ENCODE results near the gene C1orf174.
A peak's percentile ranks its signal among the peaks of the same experiment; 100 is the strongest.

C1orf174 gene

DNA sequence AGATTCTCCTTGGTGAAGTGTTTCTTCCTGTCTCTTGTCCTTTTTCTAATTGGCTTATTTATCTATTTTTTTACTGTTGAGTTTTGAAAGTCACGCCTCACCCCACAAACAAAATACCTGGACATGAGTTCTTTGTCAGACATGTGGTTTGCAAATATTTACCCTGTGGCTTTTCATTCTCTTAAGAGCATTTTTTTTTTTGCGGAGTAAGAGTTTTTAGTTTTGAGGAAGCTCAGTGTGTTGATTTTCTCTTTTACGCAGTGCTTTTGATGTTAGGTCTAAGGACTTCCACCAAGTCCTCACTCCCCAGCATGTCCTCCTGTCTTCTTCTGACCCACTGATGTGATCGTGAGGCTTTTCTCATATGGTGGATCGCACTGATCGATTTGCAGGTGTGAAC, 35.2 kb downstream of the C1orf174 start:
- DNase-seq, result no peak

DNA sequence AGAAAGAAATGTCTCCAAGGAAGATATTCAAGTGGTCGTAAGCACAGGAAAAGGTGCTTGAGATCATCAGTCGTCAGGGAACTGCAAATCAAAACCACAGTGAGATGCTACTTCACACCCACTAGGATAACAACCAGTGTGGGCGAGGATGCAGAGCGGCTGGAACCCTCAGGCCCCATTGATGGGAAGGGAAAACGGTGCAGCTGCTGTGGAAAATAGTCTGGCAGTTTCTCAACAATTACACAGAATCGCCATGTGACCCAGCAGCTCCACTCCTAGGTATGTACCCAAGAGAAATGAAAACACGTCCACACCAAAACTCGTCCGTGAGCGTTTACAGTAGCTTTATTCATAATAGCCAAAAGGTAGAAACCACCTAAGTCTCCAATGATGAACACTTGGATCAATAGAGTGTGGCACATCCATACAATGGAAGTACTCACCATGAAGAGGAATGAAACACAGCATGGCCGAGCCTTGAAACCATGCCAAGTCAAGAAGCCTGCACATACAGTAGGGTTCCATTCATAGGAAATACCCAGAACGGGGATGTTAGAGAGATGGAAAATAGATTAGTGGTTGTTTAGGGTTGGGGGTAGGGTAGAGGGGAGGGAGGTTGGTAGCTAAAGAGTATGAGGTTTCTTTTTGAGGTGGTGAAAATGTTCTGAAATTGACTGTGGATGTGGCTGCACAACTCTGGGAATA, 36.7 kb downstream of the C1orf174 start:
- DNase-seq, result no peak

DNA sequence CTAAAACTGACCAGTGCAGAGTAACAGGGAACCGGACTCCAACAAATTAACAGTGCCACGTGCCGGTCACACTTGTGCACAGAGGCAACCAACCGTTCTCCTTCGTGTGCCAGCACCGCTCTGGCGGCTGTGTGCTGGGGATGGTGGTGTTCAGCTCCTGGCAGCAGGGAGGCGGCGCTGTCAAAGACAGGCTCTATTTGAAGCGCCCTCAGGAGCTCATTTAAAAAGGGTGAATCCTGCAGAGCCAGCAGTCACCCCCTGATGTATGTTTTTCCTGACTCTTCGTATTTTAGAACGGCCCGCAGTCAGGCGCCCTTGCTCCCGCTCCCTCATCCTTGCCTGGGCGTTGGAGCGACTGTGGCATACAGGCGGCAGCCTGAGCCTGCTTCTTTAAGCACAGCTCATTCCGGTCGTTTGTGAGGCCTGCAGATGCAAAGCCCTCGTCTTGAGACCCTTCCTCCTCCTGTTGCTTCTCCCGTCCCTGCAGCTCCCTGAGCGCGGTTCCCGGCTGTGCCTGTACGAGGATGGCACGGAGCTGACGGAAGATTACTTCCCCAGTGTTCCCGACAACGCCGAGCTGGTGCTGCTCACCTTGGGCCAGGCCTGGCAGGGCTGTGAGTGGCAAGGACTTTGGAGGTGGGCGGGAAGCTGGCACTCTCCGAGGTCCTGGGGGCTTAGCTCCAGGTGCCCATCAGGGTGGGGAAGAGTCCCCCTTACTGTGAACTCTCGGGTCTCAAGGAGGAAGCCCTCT, 41.7 kb downstream of the C1orf174 start:
- DNase-seq, result peak; percentile 4

DNA sequence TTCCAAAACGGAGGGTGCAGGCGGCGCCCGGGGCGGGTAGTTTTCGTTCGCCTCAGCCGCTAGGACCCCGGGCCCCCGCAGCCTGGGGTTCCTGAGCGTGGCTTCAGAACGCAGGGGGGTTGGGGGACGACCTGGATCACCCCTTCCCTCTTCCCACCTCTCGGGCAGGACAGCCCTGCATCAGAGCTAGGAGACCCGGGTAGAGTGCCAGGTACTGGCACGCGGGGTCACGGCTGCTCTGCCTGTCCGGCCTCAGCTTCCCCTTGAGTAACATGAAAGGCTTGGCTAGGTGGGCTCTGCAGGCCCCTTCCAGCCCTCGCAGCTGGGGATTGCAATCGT, 42.3 kb downstream of the C1orf174 start:
- DNase-seq, result no peak

DNA sequence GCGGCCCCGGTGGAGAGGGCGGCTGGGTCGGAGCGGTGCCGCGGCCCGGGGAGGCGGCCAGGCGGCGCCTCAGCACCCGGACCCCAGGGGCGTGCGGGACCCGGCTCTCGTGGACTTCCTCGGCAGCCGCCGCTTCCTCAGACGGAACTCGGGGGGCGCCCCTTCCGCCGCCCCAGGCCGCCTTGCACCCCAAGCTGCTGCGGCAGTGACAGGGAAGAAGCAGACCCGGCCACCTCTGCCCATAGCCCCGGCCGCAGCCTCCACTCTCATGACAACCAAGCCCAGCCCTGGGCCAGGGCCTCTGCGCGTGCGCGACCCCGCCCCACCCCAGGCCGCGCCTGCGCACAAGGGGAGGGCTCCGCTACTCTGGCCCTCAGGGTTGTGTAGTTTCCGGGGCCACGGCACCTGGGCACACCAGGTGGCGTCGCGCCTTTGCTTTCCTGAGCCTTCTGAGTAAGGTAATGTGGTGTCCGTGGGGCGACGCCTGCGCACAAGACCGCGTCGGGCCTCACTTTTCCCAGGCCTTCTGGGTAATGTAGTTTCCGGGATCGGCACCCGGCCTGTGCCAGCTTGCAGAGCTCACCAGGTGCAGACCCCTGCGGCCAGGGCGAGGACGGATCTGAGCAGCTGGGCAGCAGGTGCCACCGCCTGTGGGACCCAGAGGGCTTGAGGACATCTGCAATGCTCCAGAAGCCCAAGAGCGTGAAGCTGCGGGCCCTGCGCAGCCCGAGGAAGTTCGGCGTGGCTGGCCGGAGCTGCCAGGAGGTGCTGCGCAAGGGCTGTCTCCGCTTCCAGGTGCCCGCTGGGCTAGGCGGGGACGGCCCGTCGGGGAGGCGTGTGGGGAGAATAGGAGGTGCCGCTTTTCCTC, 42.9 kb downstream of the C1orf174 start, which contains the start of the genes CEP104 and DFFB:
TSS of gene CEP104 (minus strand) at position 289 of the 868 bp plus-strand sequence. CDS start 4,804 bp downstream, outside the sequence.
TSS of gene DFFB (plus strand) at position 554 of the 868 bp plus-strand sequence. CDS start at position 682, 128 bp downstream.
- peak; percentile 94 for DNase-seq

DNA sequence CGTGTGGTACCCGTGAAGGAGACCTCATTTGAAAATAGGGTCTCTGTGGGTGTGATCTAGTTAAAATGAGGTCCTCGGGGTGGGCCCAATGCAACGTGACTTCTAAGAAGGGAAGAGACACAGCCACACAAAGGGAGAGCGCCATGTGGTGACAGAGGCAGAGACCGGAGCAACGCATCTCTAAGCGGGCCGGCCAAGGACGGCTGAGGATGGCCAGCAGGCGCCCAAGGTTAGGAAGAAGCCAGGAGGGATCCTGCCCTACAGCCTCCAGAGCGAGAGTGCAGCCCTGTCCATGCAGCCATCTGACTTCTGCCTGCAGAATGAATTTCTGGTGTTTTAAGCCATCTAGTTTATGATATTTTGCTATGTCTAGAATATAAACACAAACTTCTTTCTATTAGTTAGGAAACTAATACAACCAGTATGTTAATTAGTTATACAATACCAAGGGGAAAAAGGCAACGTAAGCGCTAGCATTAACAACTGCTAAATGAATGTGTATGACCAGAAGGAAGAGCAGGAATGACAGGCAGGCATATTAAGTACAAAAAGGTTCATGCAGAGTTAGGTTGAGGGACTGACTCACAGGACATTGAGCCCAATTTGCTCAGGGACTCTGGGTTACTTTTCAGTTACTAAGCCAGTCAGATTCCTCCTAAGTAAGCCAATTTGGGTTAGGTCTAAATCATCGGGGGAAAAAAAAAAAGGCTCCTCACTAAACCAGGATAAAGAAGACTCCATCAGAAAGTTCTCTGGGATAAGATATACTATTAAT, 47.2 kb downstream of the C1orf174 start:
- DNase-seq, result no peak

DNA sequence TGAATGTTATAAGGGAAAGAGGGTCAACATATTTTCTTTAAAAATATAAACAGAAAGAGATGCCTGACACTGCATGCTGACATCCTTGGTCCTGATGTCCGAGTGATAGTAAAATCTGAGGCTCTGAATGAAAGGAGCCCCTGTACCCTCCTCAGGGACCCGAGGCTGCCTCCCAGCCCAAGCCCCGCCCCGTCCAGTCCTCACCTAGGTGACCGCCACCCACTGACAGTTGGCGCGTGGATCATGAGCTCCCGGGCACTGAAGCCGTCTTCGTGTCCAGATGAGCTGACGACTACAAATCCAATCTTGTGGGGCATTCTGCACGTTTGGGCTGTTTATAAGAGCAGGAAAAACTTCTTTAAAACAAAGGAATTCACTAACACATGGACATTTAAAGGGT, 48.0 kb downstream of the C1orf174 start:
- no peak for DNase-seq

DNA sequence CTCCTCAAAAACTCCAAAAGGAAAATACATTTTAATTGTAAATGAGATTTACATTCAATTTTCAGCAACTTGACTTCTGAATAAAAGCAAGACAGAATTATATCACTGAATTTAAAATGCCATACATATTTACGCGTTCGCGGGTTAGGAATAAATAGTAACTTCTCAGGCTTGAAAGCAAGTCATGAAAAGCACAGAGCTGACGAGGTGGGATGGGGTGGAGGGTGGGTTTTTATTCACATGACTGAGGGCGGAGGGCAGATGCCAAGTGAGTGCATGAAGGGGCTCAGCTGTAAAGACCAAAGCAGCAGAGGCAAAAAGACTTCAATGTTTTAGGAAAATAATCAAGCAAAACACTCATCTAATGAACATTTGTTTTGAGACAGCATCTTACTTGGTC, 48.8 kb downstream of the C1orf174 start:
- no peak for DNase-seq

DNA sequence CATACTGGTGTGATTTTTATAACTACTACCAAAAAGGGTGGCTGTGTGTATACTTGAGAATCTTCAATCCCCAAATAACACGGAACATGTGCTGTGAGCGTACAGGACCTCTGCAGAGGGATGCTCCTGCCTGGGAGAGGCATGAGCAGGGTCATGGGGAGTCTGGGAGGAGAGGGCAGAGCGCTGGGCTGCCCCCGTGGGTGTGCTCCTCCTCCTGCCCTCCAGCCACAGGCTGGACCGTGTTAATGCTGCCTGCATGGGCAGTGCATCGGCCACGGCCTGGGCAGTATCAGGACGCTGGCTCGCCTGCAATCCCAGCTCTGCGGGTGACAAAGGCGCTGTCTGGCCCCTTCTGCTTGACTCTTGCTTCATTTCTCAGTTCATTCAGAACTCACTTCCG, 49.2 kb downstream of the C1orf174 start:
- no peak for DNase-seq

DNA sequence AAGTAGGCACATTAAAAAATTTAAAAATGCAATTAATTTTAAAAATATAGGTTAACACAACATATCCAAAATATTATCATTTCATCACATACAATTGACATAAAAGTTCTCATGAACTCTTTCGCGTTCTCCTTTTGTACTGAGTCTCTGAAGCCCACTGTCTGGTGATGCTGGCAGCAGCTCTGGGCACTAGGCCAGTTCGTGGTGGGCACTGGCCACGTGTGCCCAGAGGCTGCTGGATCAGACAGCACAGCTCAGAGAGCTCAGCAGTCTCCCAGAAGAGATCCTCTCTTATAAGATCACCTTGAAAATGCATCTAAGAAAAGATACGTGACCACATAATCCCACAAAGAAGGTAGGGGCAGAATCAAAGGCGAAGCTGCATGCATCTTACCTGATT, 53.0 kb downstream of the C1orf174 start:
- no peak for DNase-seq

DNA sequence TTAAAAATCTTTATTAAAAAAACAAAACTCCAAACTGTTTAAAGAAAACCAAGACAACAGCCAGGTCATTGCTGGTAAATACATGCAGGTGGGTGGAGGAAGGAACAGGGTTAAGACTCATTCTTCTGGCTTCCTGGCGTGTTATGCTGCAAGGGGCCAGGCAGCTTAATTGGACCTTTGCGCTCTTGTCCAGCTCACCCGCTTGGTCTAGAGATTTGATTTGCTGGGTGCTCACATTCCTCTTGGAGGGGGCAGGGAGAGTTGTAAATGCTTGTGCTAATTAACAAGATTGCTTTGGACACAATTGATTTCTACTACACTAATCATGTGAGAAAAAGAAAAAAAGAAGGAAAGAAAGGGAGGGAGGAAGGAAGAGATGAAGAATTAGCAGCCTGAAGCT, 53.5 kb downstream of the C1orf174 start:
- DNase-seq, result no peak

DNA sequence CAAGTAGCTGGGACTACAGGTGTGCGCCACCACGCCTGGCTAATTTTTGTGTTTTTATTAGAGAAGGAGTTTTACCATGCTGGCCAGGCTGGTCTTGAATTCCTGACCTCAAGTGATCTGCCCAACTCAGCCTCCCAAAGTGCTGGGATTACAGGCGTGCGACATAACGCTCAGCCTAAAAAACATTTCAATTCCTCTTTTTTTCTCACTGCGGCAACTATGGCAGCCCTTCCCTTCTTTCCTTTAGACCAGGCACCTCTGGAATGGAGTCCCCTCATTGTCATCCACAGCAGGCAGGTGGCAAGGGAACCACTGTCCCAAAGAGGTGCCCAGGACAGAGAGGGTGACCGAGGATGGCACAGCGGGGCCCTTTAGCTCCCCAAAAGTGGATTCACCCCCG, 57.2 kb downstream of the C1orf174 start:
- DNase-seq, result no peak

DNA sequence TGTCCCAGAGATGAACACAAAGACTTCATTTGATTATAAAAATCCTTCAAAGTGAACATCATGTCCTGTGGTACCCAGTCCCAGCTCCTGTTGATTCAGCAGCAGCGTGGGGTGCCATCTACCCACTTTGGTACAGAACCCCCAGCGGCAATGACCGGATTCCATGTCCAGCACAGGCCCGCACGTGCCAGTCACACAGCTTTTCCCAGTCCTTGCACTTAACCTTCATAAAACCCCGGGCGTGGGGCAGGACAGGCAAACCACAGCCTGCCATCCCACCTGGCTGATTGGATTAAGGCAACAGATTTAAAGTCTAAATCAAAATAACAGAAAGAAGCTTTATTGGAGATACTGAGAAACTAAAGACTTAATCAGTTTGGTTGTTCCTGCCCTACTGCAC, 58.6 kb downstream of the C1orf174 start:
- no peak for DNase-seq
